GM12878 (cell line): ENCODE measurements around the gene FAM83D. TPM values are rescaled to one million over a fixed set of nuclear protein-coding genes. Genes with fewer than 3 reads are reported as not detected.

Experiments
- ATAC-seq: fragments of 200-7000 bp; cut with Tn5 transposase; 3 replicates; pipeline ENCODE4 v1.9.1; 2020; ENCODE audit warnings: mild to moderate bottlenecking, moderate library complexity
- BruUV-seq: library from RNA; stranded (reverse); fragments of 400-500 nt; replicated peaks from 2 replicates; lab custom pipeline; 2021; lab: Mats Ljungman, UMichigan
- CTCF ChIA-PET: fragments of 300-600 bp; sonication (Branson Sonifier 250); formaldehyde crosslinking; extraction: SDS; loops from one replicate; lab custom pipeline; 2021; ENCODE audit warnings: inconsistent platforms; lab: Yijun Ruan, JAX
- POLR2A ChIA-PET: fragments of 350-600 bp; formaldehyde crosslinking; extraction: SDS; loops from one replicate; lab custom pipeline; 2021; ENCODE audit warnings: inconsistent platforms; lab: Charles Lee
- RAD21 ChIA-PET: fragments of 300-600 bp; sonication (Branson Sonifier 250); formaldehyde crosslinking; loops from one replicate; lab custom pipeline; 2023; ENCODE audit warnings: antibody characterized with exemption; ENCODE audit not compliant: unreplicated experiment; lab: Charles Lee
- SMC1A ChIA-PET: fragments of 300-600 bp; sonication (Branson Sonifier 250); formaldehyde crosslinking; loops from one replicate; lab custom pipeline; 2023; ENCODE audit not compliant: unreplicated experiment, uncharacterized antibody; lab: Charles Lee
- DNase-seq: peaks from one replicate; pipeline ENCODE4 v3.0.0-alpha.2; 2011; ENCODE audit warnings: low read depth, low spot score
- FAIRE-seq: peaks from 3 replicates; lab custom pipeline; 2011; peaks lifted over from hg19 to GRCh38; lab: Jason Lieb, UNC
- H2AFZ ChIP-seq: 2 replicates; pipeline ENCODE4 v1.6.0; 2011; ENCODE audit warnings: low read depth, low read length, control low read depth; ENCODE audit not compliant: control insufficient read depth
- H3K27ac ChIP-seq: 2 replicates; pipeline ENCODE4 v1.5.1; 2011; ENCODE audit warnings: control low read depth; ENCODE audit not compliant: control insufficient read depth, insufficient read depth
- H3K27me3 ChIP-seq, 2 experiments: replicated peaks in 1 of 2; 2 replicates each; pipeline versions ENCODE4 v1.6.0 to v1.6.1; 2011; ENCODE audit warnings: low read length in 1 of 2; ENCODE audit not compliant: control insufficient read depth in 2 of 2, insufficient read depth in 2 of 2
- H3K36me3 ChIP-seq, 2 experiments: 2 replicates each; pipeline ENCODE4 v1.5.1; 2011; ENCODE audit warnings: low read length in 1 of 2; ENCODE audit not compliant: control insufficient read depth in 2 of 2, insufficient read depth in 2 of 2
- H3K4me1 ChIP-seq: 2 replicates; pipeline ENCODE4 v1.6.1; 2011; ENCODE audit warnings: mild to moderate bottlenecking, low read length, moderate library complexity, mixed read lengths; ENCODE audit not compliant: control insufficient read depth, insufficient read depth
- H3K4me2 ChIP-seq: 2 replicates; pipeline ENCODE4 v1.6.0; 2011; ENCODE audit warnings: control low read depth; ENCODE audit not compliant: control insufficient read depth, insufficient read depth
- H3K4me3 ChIP-seq: fragments of 200-600 bp; sonication (generic); 2 replicates; pipeline ENCODE4 v1.5.1; 2016
- H3K79me2 ChIP-seq: 2 replicates; pipeline ENCODE4 v1.6.0; 2011; ENCODE audit warnings: low read length; ENCODE audit not compliant: control insufficient read depth, insufficient read depth
- H3K9ac ChIP-seq: 2 replicates; pipeline ENCODE4 v1.8.0; 2011; ENCODE audit warnings: low read length, control low read depth, mixed read lengths; ENCODE audit not compliant: control insufficient read depth, insufficient read depth
- H3K9me3 ChIP-seq: replicated peaks from 3 replicates; pipeline ENCODE4 v1.5.1; 2011; ENCODE audit warnings: mild to moderate bottlenecking, low read length; ENCODE audit not compliant: control insufficient read depth, insufficient read depth
- H4K20me1 ChIP-seq: 2 replicates; pipeline ENCODE4 v1.6.0; 2011; ENCODE audit not compliant: control insufficient read depth, insufficient read depth
- ASH2L ChIP-seq: fragments of 300-600, 200-600 bp; sonication (generic); IDR thresholded peaks from 2 replicates; pipeline ENCODE4 v1.6.1; 2017; ENCODE audit warnings: low read depth, mild to moderate bottlenecking, borderline replicate concordance
- ATF2 ChIP-seq: IDR thresholded peaks from 2 replicates; pipeline ENCODE4 v1.6.1; 2012; ENCODE audit warnings: low read length, inconsistent platforms
- CTCF ChIP-seq, 3 experiments: IDR thresholded peaks in 2 of 3; conservative IDR thresholded peaks in 1 of 3; 2 replicates each; pipeline ENCODE4 v1.5.1; 2011; ENCODE audit warnings: low read depth in 3 of 3, low read length in 3 of 3, mild to moderate bottlenecking in 3 of 3, control low read depth in 2 of 3, moderate library complexity in 2 of 3, inconsistent platforms in 1 of 3, mixed read lengths in 1 of 3; ENCODE audit not compliant: control insufficient read depth in 2 of 3, insufficient read depth in 1 of 3; ENCODE audit errors: extremely low read depth in 1 of 3
- DPF2 ChIP-seq: fragments of 450-650 bp; IDR thresholded peaks from 2 replicates; pipeline ENCODE4 v1.6.1; 2017; ENCODE audit warnings: mild to moderate bottlenecking
- PBX3 ChIP-seq: IDR thresholded peaks from 2 replicates; pipeline ENCODE4 v1.6.1; 2011; ENCODE audit warnings: mild to moderate bottlenecking, low read depth, low read length, moderate library complexity; ENCODE audit not compliant: insufficient replicate concordance
- PKNOX1 ChIP-seq: fragments of 450-650 bp; IDR thresholded peaks from 2 replicates; pipeline ENCODE4 v1.6.1; 2016; ENCODE audit warnings: mild to moderate bottlenecking
- RUNX3 ChIP-seq: IDR thresholded peaks from 2 replicates; pipeline ENCODE4 v1.6.1; 2012; ENCODE audit warnings: low read length, inconsistent platforms
- SIN3A ChIP-seq: IDR thresholded peaks from 2 replicates; pipeline ENCODE4 v1.6.1; 2012; ENCODE audit warnings: low read depth, low read length, improper control_type of control experiment
- SKIL ChIP-seq: fragments of 450-650 bp; IDR thresholded peaks from 2 replicates; pipeline ENCODE4 v1.6.1; 2017; ENCODE audit warnings: mild to moderate bottlenecking, low read depth, inconsistent platforms; ENCODE audit not compliant: poor library complexity, severe bottlenecking
- TCF12 ChIP-seq: IDR thresholded peaks from 2 replicates; pipeline ENCODE4 v1.6.1; 2011; ENCODE audit warnings: low read depth, mild to moderate bottlenecking, low read length
- TCF3 ChIP-seq: IDR thresholded peaks from 2 replicates; pipeline ENCODE4 v1.6.1; 2012; ENCODE audit warnings: low read depth, mild to moderate bottlenecking, low read length, borderline replicate concordance; ENCODE audit not compliant: insufficient read depth
- ZBED1 ChIP-seq: IDR thresholded peaks from 2 replicates; pipeline ENCODE4 v1.6.1; 2016; ENCODE audit warnings: borderline replicate concordance
- WGBS: methylation state at CpG from one replicate; pipeline ENCODE4 v1.1.6; 2016; ENCODE audit warnings: low lambda C conversion rate; ENCODE audit not compliant: insufficient replicate concordance, insufficient coverage; ENCODE audit errors: missing lambda C conversion rate; 5-methylcytosine and 5-hydroxymethylcytosine counted together
- in situ Hi-C: fragments of 300-500 bp; cut with MboI; formaldehyde crosslinking; loops from 9 replicates; pipeline ENCODE4 v1.14.3; 2018; ENCODE audit warnings: mixed read lengths
- intact Hi-C: fragments of 100-400 bp; cut with micrococcal nuclease; formaldehyde crosslinking; loops from one replicate; pipeline ENCODE4 v1.14.2; 2022; ENCODE audit not compliant: unreplicated experiment
- polyA plus RNA-seq, 11 experiments: library from polyadenylated mRNA; depleted of rRNA in 4 of 11; unstranded in 6 of 11; stranded (reverse) in 5 of 11; fragments of >200 nt; fragmentation: Nextera tagmentation in 4 of 11; fragmentation: Illumina TruSeq in 1 of 11; extraction: Ambion mirVana in 4 of 11; extraction: Trizol in 1 of 11; gene quantifications; 1 replicate in 1 of 11; 2 replicates in 10 of 11; pipeline versions ENCODE4 v1.2.1 to v1.2.3, GENCODE V29; 2011 to 2016; ENCODE audit warnings: inconsistent platforms in 2 of 11, missing spikeins in 2 of 11, low read depth in 1 of 11
- total RNA-seq, 4 experiments: library from RNA; depleted of rRNA in 3 of 4; stranded (reverse); fragments of >200 nt in 3 of 4; fragmentation: Illumina TruSeq in 1 of 4; extraction: Trizol in 1 of 4; gene quantifications; 2 replicates each; pipeline versions ENCODE4 v1.2.1 to v1.2.3, GENCODE V29; 2013 to 2021

The FAM83D gene
- total and polyA plus RNA-seq, 10 of the 15 experiments (the other 5 are each of a cell fraction or from before 2014, with no cell fraction given): 4.5 to 34.8 (median 19.2) TPM

GRCh38 chr20:38986663-38987062 lies 60.4 kb downstream of the FAM83D start:
- Histone ChIP-seq H3K9me3 (no peaks in the 10 kb centered on the region), H3K79me2 (peaks cover 2% of the 10 kb centered on the region), H3K4me1 (peaks cover 34% of the 10 kb centered on the region), H3K4me2 (peak overlapping the region; percentile 80), H3K36me3 (peaks cover 0 to 3% of the 10 kb centered on the region in 2 experiments; a peak in 1 of 4 replicates), H2AFZ (peak overlapping the region; percentile 32), H3K27me3 (no peaks in the 10 kb centered on the region), H3K27ac (peak overlapping the region; percentile 91), H3K9ac (peak overlapping the region; percentile 65), H4K20me1 (no peaks in the 10 kb centered on the region), H3K4me3 (0 out of 2 replicates have a peak overlapping the region, but pooled peaks have one; percentile 22)
- SMC1A ChIA-PET: interaction anchor here (0.8 to 14.8 kb wide), 8 partner anchors 8 to 60 kb away, joined by 3 to 237 read pairs (median 8); partner anchors contain the start of genes DHX35 and FAM83D
- RAD21 ChIA-PET: interaction anchor here (0.8 to 6.4 kb wide), 6 partner anchors 10 to 96 kb away, joined by 3 to 75 read pairs (median 5); partner anchors contain the start of gene DHX35
- 3% methylated on average over 2 of the region's 2 CpGs for WGBS
- BruUV-seq: no TSS peak
- FAIRE-seq: no peak
- POLR2A ChIA-PET: interaction anchor here (0.6 to 5.6 kb wide), 4 partner anchors 10 to 23 kb away, joined by 3 to 36 read pairs (median 16); partner anchors contain the start of gene DHX35
- no peak for TF ChIP-seq DPF2
- TF ChIP-seq ASH2L: no peak
- no peak for TF ChIP-seq ZBED1
- 0 out of 6 replicates have a peak, but pooled peaks of 1 of the 3 experiments have one; percentile 9 for TF ChIP-seq CTCF (IDR thresholded peaks at IDR 0.05 in 2 of 3, conservative IDR thresholded peaks at IDR 0.05 in 1 of 3; ENCODE audit: control insufficient read depth in 2 of 3, extremely low read depth in 1 of 3, insufficient read depth in 1 of 3, low read depth in 3 of 3, low read length in 3 of 3)
- peak; percentile 36 for TF ChIP-seq RUNX3
- TF ChIP-seq PBX3: peak; percentile 53
- TF ChIP-seq SIN3A: no peak
- no peak for TF ChIP-seq SKIL
- TF ChIP-seq TCF12: peak; percentile 76
- no peak for TF ChIP-seq ATF2
- TF ChIP-seq TCF3: peak; percentile 83; the same call in 1 of the 2 replicates
- peak; percentile 55; the same call in 1 of the 2 replicates for TF ChIP-seq PKNOX1
- intact Hi-C loops: loop anchor here (2.0 kb wide), 1 partner anchor 34 kb away; no protein-coding TSS in a partner anchor
- in situ Hi-C loops: no loop called here
- peak; percentile 26 for DNase-seq
- peak; percentile 73 for ATAC-seq
- CTCF ChIA-PET: interaction anchor here (0.6 to 4.7 kb wide), 9 partner anchors 9 to 144 kb away, joined by 3 to 33 read pairs (median 5); partner anchors contain the start of gene DHX35
